Measurements from ENCODE around the gene PLXNA1.
A peak's percentile ranks its signal among the peaks of the same experiment; 100 is the strongest.

PLXNA1 gene

DNA sequence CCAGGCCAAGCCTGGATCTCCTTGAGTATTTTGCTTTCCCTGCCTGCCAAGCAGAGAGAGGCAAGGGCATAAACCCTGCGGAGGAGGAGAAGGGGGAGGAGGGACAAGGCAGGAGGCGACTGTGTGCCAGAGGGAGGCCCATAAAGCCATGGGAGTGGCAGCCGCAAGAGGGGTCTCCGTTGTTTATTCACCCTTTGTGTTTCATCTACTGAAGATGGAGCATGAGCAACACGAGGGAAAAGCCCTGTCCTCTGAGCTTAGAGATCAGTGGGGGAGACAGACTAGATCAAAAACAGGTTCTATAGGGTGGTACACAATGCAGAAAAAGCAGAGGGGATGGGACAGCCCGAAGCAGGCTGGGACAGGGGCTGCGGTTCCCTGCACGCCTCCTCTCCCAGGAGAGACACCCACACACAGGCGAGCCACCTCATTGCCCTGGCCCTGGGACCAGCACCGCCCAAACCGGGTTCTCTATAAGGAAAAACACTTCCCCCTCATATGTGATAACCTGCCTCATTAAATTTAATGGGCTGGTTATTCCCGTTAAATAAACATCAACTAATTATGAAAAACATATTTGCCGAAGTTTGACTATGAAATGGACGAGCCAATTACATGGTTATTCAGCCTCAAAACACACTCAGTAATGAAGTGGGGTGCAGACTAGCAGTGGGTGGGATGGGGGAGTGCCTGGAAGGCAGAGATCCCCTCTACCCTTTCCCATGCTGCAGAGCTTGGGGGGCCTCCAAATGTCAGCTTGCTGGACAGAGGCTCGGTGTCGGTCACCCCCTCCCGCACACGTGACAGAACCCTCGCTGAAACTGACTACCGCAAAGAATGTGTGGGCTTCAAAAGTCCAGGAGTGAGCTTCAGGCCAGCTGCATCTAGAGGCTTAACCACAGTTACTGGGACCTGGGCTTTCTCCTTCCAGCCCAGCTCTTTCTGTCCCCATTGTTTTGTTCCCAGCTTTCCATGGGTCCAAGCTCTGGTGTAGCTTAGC is 14.2 kb upstream of the PLXNA1 start:
- DNase-seq: no peak

DNA sequence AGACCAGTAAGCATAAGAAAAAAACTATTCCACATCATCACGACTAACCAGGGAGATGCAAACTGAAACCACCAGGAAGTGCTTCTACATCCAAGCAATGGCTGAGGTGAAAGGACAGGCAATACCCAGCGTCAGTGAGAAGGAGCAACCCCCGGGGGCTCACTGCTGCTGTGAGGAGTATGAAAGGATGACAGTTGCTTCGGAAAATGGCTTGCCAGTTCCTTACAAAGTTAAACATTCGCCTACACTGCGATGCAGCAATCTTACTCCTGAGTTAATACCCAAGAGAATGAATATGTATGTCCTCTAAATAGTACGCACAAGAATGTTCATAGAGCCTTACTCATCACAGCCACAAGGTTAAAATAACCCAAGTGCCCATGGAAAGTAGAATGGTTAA is 13.3 kb upstream of the PLXNA1 start:
- no peak for DNase-seq

DNA sequence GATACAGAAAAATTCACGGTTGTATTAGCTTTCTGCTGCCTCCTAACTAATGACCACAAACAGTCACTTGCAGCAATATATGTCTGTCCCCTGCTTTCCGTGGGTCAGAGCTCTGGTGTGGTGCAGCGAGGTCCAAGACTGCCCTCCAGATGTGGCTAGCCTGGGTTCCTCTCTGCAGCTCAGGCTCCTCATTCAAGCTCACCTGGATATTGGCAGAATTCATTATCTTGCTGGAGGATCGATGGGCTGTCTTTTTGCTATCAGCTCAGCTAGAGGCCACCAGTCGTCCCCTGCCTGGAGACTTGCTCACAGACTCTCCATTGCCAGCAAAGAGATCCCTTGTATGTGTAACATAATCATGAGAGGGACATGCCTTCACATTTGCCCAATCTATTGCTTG is 12.8 kb upstream of the PLXNA1 start:
- no peak for DNase-seq

DNA sequence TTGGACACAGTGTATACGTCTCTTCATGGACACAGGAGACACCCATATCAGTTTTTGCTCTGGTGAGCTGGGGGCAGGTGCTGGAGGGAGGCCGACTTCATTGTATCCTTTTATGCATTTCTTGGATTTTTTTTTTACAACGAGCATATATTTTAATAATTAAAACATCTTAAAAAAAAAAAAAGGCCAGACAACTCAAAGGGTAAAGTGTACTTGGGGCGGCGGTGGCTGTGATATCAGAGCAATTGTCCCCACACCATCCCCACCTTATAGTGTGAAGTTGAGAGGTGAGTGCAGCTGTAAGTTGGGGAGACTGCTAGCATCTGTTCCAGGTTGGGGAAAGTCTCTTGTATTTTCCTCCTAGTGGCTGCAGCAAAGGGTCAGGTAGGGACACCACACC is 12.0 kb upstream of the PLXNA1 start:
- no peak for DNase-seq

GRCh38 chr3:126971891-126972351 is 11.0 kb upstream of the PLXNA1 start:
- no peak for DNase-seq

DNA sequence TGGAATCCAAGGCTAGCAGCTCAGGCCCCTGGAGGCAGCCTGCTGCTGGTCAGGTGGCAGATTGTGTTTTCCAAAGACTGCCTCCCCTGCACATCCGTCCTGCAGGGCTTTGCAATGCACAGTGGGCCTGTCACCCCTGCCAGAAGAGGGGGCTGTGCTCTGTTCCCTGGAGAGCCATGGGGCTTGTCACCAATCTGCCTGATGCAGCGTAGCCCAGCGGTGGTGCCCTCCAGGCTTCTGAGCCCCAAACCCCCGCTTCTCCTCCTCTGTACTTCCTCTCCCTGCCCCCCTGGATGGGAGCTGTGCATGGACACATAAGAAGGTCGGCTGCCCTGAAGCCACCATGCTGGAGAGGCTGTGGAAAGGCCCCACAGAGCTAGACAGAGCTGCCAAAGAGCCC is 10.0 kb upstream of the PLXNA1 start:
- DNase-seq: no peak

DNA sequence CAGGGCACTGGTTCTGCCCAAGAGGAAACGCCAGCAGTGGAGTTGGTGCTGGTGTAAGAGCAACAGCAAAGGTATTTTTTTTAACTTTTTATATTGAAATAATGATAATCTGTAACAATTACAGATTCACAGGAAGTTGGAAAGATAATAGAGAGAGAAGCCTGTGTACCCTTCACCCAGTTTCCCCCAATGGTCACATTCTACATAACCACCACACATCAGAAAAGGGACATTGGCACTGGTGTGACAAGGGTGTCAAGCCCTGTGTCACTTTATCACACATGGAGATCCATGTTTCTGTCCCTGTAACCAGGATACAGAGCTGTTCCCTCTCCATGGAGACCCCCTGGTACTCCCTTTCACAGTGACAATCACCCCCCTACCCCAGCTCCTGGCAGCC is 9.1 kb upstream of the PLXNA1 start:
- DNase-seq: no peak

GRCh38 chr3:126974756-126975155 is 8.2 kb upstream of the PLXNA1 start:
- DNase-seq: no peak

DNA sequence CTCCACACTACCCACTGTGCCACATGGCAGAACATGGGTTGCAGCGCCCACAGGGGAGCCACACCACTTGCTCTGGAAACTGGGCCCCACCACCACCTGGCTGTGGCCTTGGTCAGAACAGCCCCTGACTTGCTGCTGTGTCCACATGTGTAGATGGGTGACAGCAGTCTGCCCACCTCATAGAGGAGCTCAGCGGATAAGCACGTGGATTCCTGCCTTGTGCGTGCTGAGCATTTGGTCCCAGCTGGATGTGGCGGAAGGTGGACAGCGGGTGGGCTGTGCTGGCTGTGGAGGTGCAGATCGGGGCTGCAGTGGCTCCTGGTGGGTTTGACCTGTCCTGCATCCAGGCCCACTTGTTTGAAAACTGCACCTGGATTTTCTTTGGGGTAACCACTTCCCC is 6.0 kb upstream of the PLXNA1 start:
- DNase-seq: no peak

DNA sequence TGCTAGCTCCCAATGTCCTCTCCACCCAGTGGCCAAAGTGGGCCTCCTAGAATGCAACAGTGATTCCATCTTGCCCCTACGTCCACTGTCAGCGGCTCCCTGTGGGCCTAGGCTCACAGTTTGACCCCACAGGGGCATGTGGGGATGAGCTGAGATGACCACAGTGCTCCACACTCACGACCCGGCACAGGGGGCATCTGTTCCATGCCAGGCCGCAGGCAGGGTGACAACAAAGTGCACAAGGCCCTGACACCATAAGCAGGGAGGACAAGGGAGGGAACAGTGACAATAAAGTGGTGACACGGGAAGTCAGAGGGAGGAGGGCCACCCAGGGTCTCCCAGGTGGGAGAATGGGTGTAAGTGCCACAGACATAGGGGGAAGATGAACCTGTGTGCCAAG is 5.1 kb upstream of the PLXNA1 start:
- no peak for DNase-seq

DNA sequence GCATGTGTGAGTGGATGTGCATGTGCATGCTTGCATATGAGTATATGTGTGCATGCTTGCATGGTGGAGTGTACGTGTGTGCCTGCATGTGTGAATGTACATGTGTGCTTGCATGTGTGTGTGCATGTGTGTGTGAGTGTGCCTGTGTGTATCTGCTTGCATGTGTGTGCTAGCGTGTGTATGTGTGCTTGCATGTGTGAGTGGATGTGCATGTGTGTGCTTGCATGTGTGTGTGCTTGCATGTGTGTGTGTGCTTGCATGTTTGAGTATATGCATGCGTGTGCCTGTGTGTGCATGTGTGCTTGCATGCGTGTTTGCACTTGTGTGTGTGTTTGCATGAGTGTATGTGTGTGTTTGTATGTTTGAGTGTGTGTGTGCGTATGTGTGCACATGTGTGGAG is 4.6 kb upstream of the PLXNA1 start:
- DNase-seq: no peak

DNA sequence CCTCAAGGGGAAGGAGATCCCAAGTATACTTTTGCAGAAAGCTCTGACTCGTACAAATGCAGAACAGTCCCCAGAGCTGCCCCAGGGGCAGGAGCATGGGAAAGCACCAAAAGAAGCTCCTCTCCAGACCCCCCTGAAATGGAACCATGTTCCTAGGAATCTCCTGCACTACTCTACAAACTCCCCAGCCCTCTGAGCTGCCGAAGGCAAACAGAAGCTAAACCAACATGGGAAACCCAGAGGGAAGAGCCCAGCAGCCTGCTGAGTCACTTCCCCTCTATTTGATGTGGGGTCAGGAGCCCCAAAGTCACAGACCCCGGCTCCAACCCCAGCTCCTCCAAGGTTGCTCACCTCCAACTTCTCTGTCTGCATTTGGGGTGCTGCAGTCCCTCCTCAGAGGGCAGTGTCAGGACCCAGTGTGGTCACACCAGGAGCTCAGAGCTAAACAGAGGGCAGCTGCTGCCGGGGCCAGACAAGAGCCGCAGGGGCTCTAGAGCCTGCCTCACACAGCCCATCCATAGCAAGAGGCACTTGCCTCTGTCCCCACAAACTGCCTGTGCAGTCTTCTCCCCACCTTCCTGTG is 3.8 kb upstream of the PLXNA1 start:
- DNase-seq: no peak

DNA sequence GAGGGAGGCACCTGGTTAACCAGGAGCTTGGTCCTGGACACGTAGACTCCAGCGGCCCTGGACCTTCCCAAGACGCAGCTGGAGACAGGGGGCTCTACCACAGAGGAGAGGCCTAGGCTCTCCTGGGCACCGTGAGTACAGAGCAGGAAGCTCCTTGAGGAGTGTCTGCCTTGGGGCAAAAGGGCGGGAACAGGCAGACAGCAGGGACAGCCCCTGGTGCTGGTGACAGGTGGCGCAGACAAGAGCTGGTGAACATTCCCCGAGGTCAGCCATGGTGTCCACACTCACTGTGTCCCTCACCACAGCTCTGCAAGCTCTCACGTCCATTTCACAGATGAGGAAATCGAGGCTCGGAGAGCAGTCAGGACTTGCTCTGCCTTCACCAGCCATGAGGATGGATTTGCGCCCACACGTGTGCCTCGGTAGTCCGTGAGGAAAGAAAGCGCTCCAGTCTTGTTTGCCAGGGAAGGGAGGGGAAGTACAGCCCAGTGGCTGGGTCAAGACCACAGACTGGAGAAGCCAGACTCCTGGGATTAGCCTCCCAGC is 2.6 kb upstream of the PLXNA1 start:
- no peak for DNase-seq

- peak in 2 of 6 experiments; percentile 59 to 63 for DNase-seq
Measured at GRCh38 chr3:126982126-126982470, 817 bp upstream of the PLXNA1 start.

GRCh38 chr3:126983276-126983652 is 349 bp downstream of the PLXNA1 start:
- DNase-seq: no peak

GRCh38 chr3:126983653-126984390 is 907 bp downstream of the PLXNA1 start:
- DNase-seq: peak in 5 of 6 experiments; percentile 14 to 53 (median 27)

DNA sequence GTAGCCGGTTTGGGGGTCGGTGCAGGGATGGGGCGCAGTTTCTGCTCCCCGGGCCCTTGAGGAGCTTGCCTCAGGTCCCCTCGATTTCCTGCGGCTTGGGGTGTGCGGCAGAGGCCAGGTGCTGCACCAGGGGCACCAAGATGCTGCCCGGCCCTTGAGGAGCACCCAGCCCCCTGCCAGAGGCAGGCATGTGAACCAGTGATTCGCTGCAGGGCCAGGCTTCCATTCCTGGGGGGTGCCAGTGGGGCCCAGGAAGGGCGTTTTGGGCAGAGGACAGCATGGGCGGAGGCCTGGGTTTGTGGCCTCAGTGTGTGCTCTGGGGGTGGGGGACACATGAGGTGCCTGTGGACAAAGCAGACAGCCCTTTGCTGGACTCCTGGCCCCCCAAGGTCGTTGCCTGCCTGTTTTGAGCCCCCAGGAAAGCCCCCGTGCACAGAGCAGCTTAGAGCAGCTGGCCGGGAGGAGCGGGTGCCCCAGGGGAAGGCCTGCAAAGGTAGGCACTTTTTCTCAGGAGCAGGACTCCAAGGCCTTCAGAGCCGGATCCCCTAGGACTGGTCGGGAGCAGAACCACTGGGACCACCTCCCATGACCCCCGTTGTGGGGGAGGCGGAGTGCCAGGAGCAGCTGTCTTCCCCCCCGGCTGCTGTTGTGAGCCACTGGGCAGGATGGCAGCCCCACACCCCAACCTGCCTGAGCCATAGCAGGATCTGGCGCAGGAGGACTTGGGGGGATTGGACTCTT is 1.6 kb downstream of the PLXNA1 start:
- DNase-seq: peak in 1 of 6 experiments; percentile 27

DNA sequence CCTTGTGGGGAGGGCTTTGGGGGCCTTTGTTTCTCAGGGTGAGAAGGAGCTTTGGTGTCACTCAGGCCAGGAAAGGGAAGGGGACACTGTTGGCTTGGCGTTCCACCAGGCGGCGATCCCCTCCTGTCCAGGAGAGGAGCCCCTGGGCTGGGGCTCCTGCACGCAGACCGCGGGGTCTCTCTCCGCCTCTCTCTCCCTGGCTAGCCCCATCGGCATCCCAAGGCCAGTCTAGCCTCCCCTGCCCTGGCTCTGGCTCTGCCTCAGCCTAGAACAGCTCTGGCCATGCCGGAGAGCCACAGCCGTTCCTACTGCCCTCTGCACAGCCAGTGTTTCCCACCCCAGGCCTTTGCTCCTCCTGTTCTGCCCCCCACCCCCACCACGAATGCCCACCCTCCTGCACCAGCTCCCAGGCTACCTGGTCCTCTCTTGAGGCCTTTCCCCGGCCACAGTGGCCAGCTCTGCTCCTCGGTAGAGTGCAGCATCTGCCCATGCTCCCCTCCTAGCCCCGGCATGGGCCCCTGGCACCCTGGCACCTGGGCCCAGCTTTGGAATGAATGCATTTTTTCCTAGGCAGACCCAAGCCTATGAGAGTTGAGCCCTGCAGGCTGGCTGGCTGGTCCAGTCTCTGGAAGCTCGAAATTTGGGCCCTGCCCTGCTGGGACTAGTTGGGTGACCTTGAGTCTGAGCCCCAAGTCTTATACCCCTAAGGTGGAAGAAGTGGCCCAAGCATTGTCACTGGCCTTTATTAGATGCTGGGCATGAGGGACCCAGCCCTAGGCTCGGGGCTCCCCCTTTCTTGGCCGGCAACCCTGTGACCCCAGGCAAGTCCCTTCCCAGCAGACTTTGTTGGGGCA is 2.4 kb downstream of the PLXNA1 start:
- no peak for DNase-seq

DNA sequence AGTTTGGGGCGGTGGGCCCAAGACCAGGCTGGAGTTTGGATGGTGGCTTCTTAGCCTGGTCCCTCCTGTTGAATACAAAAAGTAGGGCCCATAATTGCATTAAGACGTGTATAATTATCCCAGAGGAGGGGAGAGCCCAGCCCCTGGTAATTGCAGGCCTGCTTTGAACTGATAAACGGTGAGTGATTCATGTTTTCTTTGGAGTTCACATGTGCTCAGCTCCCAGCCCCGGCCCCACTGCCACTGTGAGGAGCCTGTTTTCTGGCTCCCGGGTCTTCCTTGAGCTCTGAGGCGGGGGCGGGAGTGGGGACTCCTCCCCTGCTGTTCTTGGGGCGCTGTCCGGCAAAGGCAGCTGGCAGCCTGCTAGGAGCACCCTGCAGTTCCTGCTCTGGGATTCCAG is 3.1 kb downstream of the PLXNA1 start:
- no peak for DNase-seq

- DNase-seq: no peak
Measured at GRCh38 chr3:126987129-126987528, 4.2 kb downstream of the PLXNA1 start.

DNA sequence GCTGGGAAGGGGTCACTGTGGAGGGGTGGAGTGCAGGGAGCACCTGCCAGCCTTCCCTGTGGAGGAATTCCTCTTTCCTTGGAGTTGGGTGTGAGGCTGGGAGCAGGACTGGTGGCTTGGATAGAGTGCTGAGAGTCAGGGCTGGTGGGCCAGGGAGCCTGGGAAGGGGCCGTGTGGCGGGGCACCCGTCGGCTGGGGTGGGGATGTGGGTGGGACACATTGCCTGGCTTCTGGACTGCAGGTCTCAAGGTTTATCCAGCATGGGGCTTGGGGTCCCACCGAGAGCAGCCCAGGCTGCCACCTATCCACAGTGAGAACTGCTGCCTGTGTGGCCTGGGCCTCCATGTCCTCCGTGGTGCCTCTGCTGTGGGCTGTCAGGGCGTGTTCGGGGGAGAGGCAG is 4.7 kb downstream of the PLXNA1 start:
- DNase-seq: no peak

All from stimulated activated naive CD4-positive, alpha-beta T cell (primary cell).